NCI-H146 (cell line): ENCODE measurements around the gene PANK4.

Experiments used
- DNase-seq: peaks from one replicate; lab custom pipeline; 2025; lab: John Stamatoyannopoulos, UW

Gene PANK4

GRCh38 chr1:2528966-2529783 lies 2.8 kb upstream of the PANK4 start:
- DNase-seq, result peak; percentile 35

- no peak for DNase-seq
Observed at GRCh38 chr1:2528611-2528965, 2.2 kb upstream of the PANK4 start.

- DNase-seq, result no peak
Observed at GRCh38 chr1:2528016-2528415, 1.6 kb upstream of the PANK4 start.

GRCh38 chr1:2527556-2527860 lies 1.1 kb upstream of the PANK4 start:
- DNase-seq, result no peak

GRCh38 chr1:2526824-2527555 lies 594 bp upstream of the PANK4 start:
- peak; percentile 40 for DNase-seq

GRCh38 chr1:2525572-2525919 lies 850 bp downstream of the PANK4 start:
- DNase-seq, result no peak

- DNase-seq, result no peak
Observed at GRCh38 chr1:2523891-2524609, 2.3 kb downstream of the PANK4 start.

- DNase-seq, result no peak
Observed at GRCh38 chr1:2523191-2523890, 3.1 kb downstream of the PANK4 start.

GRCh38 chr1:2522230-2522629 lies 4.2 kb downstream of the PANK4 start:
- no peak for DNase-seq

GRCh38 chr1:2520806-2521205 lies 5.6 kb downstream of the PANK4 start:
- DNase-seq, result no peak

GRCh38 chr1:2520206-2520605 lies 6.2 kb downstream of the PANK4 start:
- DNase-seq, result no peak

GRCh38 chr1:2519729-2520128 lies 6.7 kb downstream of the PANK4 start:
- DNase-seq, result no peak

GRCh38 chr1:2519029-2519685 lies 7.2 kb downstream of the PANK4 start:
- DNase-seq, result no peak

GRCh38 chr1:2518528-2518927 lies 7.9 kb downstream of the PANK4 start:
- DNase-seq, result no peak

GRCh38 chr1:2517966-2518365 lies 8.4 kb downstream of the PANK4 start:
- DNase-seq, result no peak

- no peak for DNase-seq
Observed at GRCh38 chr1:2516946-2517345, 9.4 kb downstream of the PANK4 start.

GRCh38 chr1:2516124-2516523 lies 10.3 kb downstream of the PANK4 start:
- DNase-seq, result no peak

- no peak for DNase-seq
Observed at GRCh38 chr1:2515763-2516080, 10.7 kb downstream of the PANK4 start.

- DNase-seq, result no peak
Observed at GRCh38 chr1:2514863-2515762, 11.3 kb downstream of the PANK4 start.

- no peak for DNase-seq
Observed at GRCh38 chr1:2513939-2514652, 12.3 kb downstream of the PANK4 start.
